Activated CD8-positive, alpha-beta T cell treated with anti-CD3 and anti-CD28 coated beads for 36 hours (primary cell): ENCODE results near the gene TMOD1. TPM values are rescaled to one million over a fixed set of nuclear protein-coding genes. Genes with fewer than 3 reads are reported as not detected.

ENCODE experiments used
- ATAC-seq: fragments of 200-7000 bp; cut with Tn5 transposase; one replicate; pipeline ENCODE4 v1.10.0; 2021; ENCODE audit warnings: mild to moderate bottlenecking, moderate library complexity
- CTCF ChIA-PET: fragments of 350-600 bp; sonication (Branson Sonifier 250); formaldehyde crosslinking; loops from one replicate; lab custom pipeline; 2021; ENCODE audit warnings: antibody characterized with exemption; lab: Charles Lee
- POLR2A ChIA-PET: fragments of 350-600 bp; sonication (Branson Sonifier 250); formaldehyde crosslinking; loops from one replicate; lab custom pipeline; 2021; ENCODE audit warnings: antibody characterized with exemption; lab: Charles Lee
- DNase-seq: peaks from one replicate; pipeline ENCODE4 v3.0.0-alpha.2; 2020
- H3K27ac Mint-ChIP-seq: one replicate; pipeline ENCODE4 v1.8.0; 2021; ENCODE audit warnings: mild to moderate bottlenecking, mixed read lengths
- H3K27me3 Mint-ChIP-seq: one replicate; pipeline ENCODE4 v1.8.0; 2021; ENCODE audit warnings: mixed read lengths
- H3K36me3 Mint-ChIP-seq: one replicate; pipeline ENCODE4 v1.8.0; 2021; ENCODE audit warnings: low read depth, mixed read lengths
- H3K4me1 Mint-ChIP-seq: one replicate; pipeline ENCODE4 v1.8.0; 2021; ENCODE audit warnings: low read depth, mixed read lengths
- H3K4me3 Mint-ChIP-seq: one replicate; pipeline ENCODE4 v1.8.0; 2021; ENCODE audit warnings: mild to moderate bottlenecking, moderate library complexity, mixed read lengths
- H3K9me3 Mint-ChIP-seq: one replicate; pipeline ENCODE4 v1.8.0; 2021; ENCODE audit warnings: mixed read lengths
- intact Hi-C: fragments of 100-400 bp; cut with micrococcal nuclease; formaldehyde crosslinking; loops from one replicate; pipeline ENCODE4 v1.10.0; 2022
- total RNA-seq, 2 experiments: library from RNA; stranded (reverse); gene quantifications; one replicate each; pipeline ENCODE4 v1.2.3, GENCODE V29; 2021
- TF ChIP-seq, protein P1 (sequence below): fragments of 200-600 bp; IDR thresholded peaks from one replicate; pipeline ENCODE4 v1.8.0; 2022; ENCODE audit warnings: antibody characterized with exemption, mild to moderate bottlenecking

The TMOD1 gene
- total RNA-seq, 2 experiments from 2014 or later: 0.47 to 0.60 TPM

GRCh38 chr9:97555164-97555563 lies 53.7 kb downstream of the TMOD1 start:
- intact Hi-C loops: no loop called here
- H3K27ac Mint-ChIP-seq: no peak overlapping the region
- POLR2A ChIA-PET: no interaction called here
- TF ChIP-seq, protein P1, sequence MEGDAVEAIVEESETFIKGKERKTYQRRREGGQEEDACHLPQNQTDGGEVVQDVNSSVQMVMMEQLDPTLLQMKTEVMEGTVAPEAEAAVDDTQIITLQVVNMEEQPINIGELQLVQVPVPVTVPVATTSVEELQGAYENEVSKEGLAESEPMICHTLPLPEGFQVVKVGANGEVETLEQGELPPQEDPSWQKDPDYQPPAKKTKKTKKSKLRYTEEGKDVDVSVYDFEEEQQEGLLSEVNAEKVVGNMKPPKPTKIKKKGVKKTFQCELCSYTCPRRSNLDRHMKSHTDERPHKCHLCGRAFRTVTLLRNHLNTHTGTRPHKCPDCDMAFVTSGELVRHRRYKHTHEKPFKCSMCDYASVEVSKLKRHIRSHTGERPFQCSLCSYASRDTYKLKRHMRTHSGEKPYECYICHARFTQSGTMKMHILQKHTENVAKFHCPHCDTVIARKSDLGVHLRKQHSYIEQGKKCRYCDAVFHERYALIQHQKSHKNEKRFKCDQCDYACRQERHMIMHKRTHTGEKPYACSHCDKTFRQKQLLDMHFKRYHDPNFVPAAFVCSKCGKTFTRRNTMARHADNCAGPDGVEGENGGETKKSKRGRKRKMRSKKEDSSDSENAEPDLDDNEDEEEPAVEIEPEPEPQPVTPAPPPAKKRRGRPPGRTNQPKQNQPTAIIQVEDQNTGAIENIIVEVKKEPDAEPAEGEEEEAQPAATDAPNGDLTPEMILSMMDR: no peak
- H3K4me3 Mint-ChIP-seq: no peak overlapping the region
- ATAC-seq (no peak), DNase-seq (no peak)
- peaks cover 8% of the 10 kb centered on the region for H3K4me1 Mint-ChIP-seq
- H3K9me3 Mint-ChIP-seq: no peaks in the 10 kb centered on the region
- H3K27me3 Mint-ChIP-seq: peaks cover 33% of the 10 kb centered on the region
- H3K36me3 Mint-ChIP-seq: no peaks in the 10 kb centered on the region
- CTCF ChIA-PET: interaction anchor here (1.5 kb wide), 1 partner anchor 44 kb away, joined by 4 read pairs; no protein-coding TSS in a partner anchor

- intact Hi-C loops: no loop called here
Observed at GRCh38 chr9:97556036-97556720, 54.7 kb downstream of the TMOD1 start.

GRCh38 chr9:97556721-97557605 lies 55.5 kb downstream of the TMOD1 start:
- intact Hi-C loops: no loop called here
- Mint-ChIP-seq H3K4me3 (no peak overlapping the region), H3K4me1 (peaks cover 8% of the 10 kb centered on the region), H3K27me3 (peaks cover 32% of the 10 kb centered on the region), H3K9me3 (no peaks in the 10 kb centered on the region), H3K27ac (no peak overlapping the region), H3K36me3 (no peaks in the 10 kb centered on the region)
- DNase-seq (no peak), ATAC-seq (no peak)
- TF ChIP-seq, protein P1: no peak
- ChIA-PET CTCF (no interaction called here), POLR2A (no interaction called here)

More at GRCh38 chr9:97556036-97556720, 54.7 kb downstream of the TMOD1 start:
- Mint-ChIP-seq H3K4me3 (no peak overlapping the region), H3K9me3 (no peaks in the 10 kb centered on the region), H3K36me3 (no peaks in the 10 kb centered on the region), H3K27me3 (peaks cover 35% of the 10 kb centered on the region), H3K4me1 (peaks cover 8% of the 10 kb centered on the region), H3K27ac (no peak overlapping the region)
- CTCF ChIA-PET: no interaction called here
- TF ChIP-seq, protein P1: no peak
- DNase-seq: no peak
- no peak for ATAC-seq
- POLR2A ChIA-PET: no interaction called here

DNA sequence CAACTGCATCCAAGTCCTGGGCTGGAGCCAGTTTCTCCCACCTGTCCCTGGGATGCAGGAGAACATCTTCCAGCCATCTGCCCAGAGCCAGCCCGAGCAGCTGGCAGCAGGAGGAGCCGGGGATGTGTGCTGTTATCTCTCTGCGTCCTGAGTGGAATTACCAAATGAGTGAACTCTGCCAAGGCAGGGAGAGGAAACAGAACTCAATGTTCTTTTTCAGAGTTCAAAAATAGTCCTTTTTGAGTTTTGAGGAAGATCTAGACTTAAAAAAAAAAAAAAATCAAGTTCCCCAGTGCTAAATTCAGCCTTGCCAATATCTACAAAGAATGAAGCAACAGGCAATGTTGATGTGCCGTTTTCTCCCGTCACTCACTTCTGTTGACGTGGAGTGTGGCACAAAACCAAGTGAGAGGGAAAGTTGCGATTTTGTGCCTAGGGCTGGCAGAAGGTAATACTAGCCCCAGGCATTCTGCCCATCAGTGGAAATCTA lies 56.2 kb downstream of the TMOD1 start:
- H3K4me3 Mint-ChIP-seq: no peak overlapping the region
- peaks cover 8% of the 10 kb centered on the region for H3K4me1 Mint-ChIP-seq
- CTCF ChIA-PET: no interaction called here
- H3K27me3 Mint-ChIP-seq: peaks cover 30% of the 10 kb centered on the region
- no peaks in the 10 kb centered on the region for H3K36me3 Mint-ChIP-seq
- intact Hi-C loops: no loop called here
- TF ChIP-seq, protein P1: no peak
- POLR2A ChIA-PET: no interaction called here
- H3K9me3 Mint-ChIP-seq: no peaks in the 10 kb centered on the region
- H3K27ac Mint-ChIP-seq: no peak overlapping the region
- ATAC-seq (no peak), DNase-seq (no peak)
